Stimulated activated naive CD8-positive, alpha-beta T cell treated with anti-CD3 and anti-CD28 coated beads, Interleukin-15, Interleukin-2, amounts not matched to agents 100 U/mL and 50 U/mL, for 24 hours (primary cell): ENCODE data around the gene SMG6.

ENCODE experiments used
- ATAC-seq: fragments of 150-1000 bp; cut with Tn5 transposase; one replicate; pipeline ENCODE4 v1.10.0; 2021
- DNase-seq: peaks from one replicate; pipeline ENCODE4 v3.0.0; 2021

The SMG6 gene

GRCh38 chr17:2060681-2061440 lies 242.7 kb downstream of the SMG6 start:
- ATAC-seq (no peak), DNase-seq (no peak)

- DNase-seq (no peak), ATAC-seq (no peak)
Observed at GRCh38 chr17:2060385-2060658, 243.3 kb downstream of the SMG6 start.

GRCh38 chr17:2059547-2060384 lies 243.8 kb downstream of the SMG6 start:
- ATAC-seq (no peak), DNase-seq (no peak)

- ATAC-seq (no peak), DNase-seq (peak; percentile 83)
Observed at GRCh38 chr17:2058586-2059546, 244.7 kb downstream of the SMG6 start.

- no peak for ATAC-seq
- peak; percentile 29 for DNase-seq
Observed at GRCh38 chr17:2057760-2058585, 245.6 kb downstream of the SMG6 start.

- DNase-seq = no peak
- no peak for ATAC-seq
Observed at GRCh38 chr17:2057175-2057759, 246.3 kb downstream of the SMG6 start.

GRCh38 chr17:2056206-2057174 lies 247.1 kb downstream of the SMG6 start:
- peak; percentile 45 for DNase-seq
- no peak for ATAC-seq

GRCh38 chr17:2055292-2056205 lies 248.0 kb downstream of the SMG6 start:
- DNase-seq = peak; percentile 54
- ATAC-seq = no peak

- peak; percentile 84 for DNase-seq
- peak; percentile 55 for ATAC-seq
Observed at GRCh38 chr17:2054512-2055291, 248.9 kb downstream of the SMG6 start, which contains the start of gene HIC1. Gene HIC1, plus strand, starts transcription at chr17:2055103. Its CDS starts 1,588 bp downstream, at chr17:2056691.

- ATAC-seq = no peak
Observed at GRCh38 chr17:2054262-2054511, 249.4 kb downstream of the SMG6 start.

GRCh38 chr17:2053380-2054261 lies 250.0 kb downstream of the SMG6 start:
- ATAC-seq = peak; percentile 21
- peak; percentile 88 for DNase-seq

More at GRCh38 chr17:2054262-2054511, 249.4 kb downstream of the SMG6 start:
- peak; percentile 65 for DNase-seq

GRCh38 chr17:2051933-2052559 lies 251.5 kb downstream of the SMG6 start:
- no peak for DNase-seq
- ATAC-seq = no peak

GRCh38 chr17:2051061-2051932 lies 252.3 kb downstream of the SMG6 start:
- DNase-seq = peak; percentile 35

GRCh38 chr17:2050300-2051060 lies 253.1 kb downstream of the SMG6 start:
- peak; percentile 6 for ATAC-seq

More at GRCh38 chr17:2051061-2051932, 252.3 kb downstream of the SMG6 start:
- no peak for ATAC-seq

More at GRCh38 chr17:2050300-2051060, 253.1 kb downstream of the SMG6 start:
- DNase-seq = peak; percentile 82
